Left renal cortex interstitium (tissue), 4 donors: Measurements from ENCODE around the gene DPT. TPM values are rescaled to one million over a fixed set of nuclear protein-coding genes. Genes with fewer than 3 reads are reported as not detected.

Source experiments
- DNase-seq, 4 donors: peaks; one replicate each; pipeline ENCODE4 v3.0.0-alpha.2; 2013; ENCODE audit warnings: low read depth in 4 of 4, low spot score in 2 of 4, missing footprints in 1 of 4
- polyA plus RNA-seq, 4 donors: library from polyadenylated mRNA; unstranded; fragments of 120-200 nt; gene quantifications; one replicate each; pipeline ENCODE4 v1.2.1, GENCODE V29; 2013; ENCODE audit not compliant: insufficient read length in 4 of 4

The DPT gene
- polyA plus RNA-seq, 4 donors: 0.13 to 0.64 TPM; not detected in 2

DNA sequence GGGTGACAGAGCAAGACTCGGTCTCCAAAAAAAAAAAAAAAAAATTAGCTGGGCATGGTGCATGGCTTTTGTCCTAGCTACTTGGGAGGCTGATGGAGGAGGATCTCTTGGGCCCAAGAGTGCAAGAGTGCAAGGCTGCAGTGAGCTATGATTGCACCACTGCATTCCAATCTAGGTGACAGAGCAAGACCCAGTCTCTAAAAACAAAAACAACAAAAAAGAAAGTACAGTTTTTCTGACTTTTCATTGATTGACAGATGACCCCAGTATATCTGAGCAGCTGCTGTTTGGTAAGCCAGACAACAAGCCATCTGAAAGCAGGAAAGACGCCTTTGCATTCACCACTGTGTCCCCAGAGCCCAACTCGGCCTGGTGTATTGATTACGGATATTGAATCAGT, 10.9 kb upstream of the DPT start:
- no peak for DNase-seq

- DNase-seq: no peak
Measured at GRCh38 chr1:168736520-168736919, 7.5 kb upstream of the DPT start.

GRCh38 chr1:168735974-168736373, 7.0 kb upstream of the DPT start:
- no peak for DNase-seq

DNA sequence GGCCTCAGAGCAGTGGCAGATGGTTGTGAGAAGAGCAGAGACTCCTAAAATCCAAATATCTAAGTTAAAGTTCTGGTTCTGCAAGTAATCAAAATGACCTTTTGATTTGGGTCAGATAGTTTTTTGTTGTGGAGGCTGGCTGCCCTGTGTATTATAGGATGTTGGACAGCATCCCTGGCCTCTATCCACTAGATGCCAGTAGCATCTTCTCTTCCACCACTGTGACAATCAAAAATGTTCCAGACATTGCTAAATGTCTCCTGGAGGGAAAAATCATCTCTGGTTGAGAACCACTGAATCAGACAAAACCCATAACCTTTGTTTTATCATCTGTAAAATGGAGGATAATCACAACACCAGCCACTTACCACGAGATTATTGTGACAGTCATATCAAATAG, 5.9 kb upstream of the DPT start:
- DNase-seq: no peak

GRCh38 chr1:168734271-168734670, 5.3 kb upstream of the DPT start:
- no peak for DNase-seq

DNA sequence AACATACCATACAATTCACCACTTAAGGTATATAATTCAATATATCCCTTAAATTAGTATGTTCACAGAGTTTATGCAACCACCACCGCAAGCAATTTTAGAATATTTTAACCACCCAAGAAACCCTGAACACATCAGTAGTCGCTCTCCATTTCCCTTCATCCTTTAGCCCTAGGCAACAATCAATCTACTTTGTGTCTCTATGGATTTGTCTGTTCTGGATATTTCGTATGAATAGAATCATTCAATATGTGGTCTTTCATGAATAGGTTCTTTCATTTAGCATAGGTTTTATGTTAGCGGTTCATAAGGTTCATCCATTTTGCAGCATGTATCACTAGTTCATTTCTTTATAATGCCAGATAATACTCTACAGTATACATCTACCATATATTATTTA, 4.2 kb upstream of the DPT start:
- DNase-seq: no peak

DNA sequence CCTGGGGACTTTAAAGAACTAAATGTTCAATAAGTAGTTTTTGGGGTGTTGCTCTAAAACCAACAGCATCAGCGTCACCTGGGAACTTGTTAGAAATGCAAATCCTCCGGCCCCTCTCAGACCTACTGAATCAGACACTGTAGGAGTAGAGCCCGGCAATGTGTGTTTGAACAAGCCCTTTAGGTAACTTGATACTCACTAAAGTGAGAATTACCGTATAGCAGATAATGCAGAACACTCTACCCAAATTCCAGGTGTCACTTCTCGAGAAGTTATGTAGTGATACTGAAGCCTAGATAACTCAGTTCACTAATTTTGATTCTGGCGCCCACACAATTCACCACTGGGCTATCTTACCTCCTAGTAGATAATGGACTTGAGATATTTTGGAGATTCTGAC, 3.7 kb upstream of the DPT start:
- no peak for DNase-seq

GRCh38 chr1:168731244-168731953, 2.4 kb upstream of the DPT start:
- DNase-seq: no peak

DNA sequence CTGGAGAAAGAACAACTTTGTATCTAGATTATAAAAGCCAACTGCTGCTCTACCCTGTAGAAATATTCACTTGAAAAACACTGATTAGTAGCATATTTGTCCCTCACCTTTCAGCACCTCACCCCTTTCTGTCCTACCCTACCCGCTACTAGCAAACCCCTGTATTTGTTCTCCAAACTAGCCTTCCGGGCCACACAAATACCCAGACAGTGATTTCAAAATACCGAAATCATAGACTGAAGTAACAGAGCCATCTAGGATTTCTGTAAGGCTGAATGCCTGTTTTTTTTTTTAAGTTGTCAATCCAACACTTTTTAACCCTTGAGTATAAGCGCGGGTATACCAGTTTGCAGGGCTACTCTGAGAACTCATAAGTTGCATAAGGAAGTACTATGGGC, 398 bp upstream of the DPT start:
- DNase-seq: no peak

DNA sequence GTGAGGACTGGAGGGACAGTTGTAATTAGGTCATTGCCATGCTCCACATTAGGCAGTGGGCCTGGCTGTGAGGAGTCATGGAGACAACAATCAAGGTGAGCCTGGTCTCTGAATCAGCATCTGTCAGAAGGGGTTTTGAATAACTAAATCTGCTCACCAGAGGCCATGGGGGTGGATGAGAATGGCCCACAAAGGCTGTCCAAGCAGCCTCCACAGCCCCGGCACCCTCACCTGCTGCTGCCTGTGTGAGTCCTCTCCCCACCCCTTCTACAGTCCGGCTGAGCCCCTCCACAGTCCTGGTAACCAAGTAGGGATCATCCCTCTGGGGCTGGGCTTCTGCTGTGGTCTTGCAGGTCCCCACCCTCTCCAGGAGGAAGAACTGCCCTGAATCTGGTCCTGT, 2.3 kb downstream of the DPT start:
- DNase-seq: no peak

DNA sequence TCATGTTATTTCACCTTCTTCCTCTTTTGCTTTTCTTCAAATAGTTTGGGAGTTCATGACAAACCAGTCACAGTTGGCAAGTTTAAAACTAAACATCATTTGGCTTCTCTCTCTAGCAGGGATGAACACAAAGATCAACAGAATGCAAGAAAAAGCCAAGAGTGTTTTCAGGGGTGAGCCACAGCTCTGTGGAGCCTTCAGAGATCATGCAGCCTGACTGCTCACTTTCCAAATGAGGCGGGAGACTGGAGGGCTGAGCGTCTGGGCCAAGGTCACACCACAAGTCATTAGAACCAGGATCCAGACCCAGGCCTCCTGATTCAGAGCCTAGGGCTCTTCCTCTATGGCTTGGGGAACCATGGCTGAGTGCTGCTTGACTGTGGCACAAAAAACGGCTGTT, 2.7 kb downstream of the DPT start:
- no peak for DNase-seq

DNA sequence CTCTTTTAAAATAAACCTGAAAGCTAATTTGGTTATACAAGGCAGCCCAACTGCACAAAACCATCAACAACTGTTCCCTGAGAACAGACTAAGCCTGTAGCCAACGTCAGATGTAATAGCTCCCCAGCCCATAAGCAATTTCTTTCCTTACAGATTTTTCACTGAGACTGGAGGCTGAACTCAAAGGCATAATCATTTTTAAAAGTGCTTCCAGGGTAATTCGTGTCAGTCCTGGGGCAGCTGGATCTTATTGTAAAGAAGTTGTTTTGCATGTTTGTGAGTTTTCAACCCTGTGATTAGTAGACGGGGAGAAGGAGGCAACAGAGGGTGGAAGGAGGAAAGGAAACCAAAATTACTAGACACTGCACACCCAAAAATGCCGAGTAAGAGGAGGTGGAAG, 3.2 kb downstream of the DPT start:
- no peak for DNase-seq

GRCh38 chr1:168725060-168725459, 3.9 kb downstream of the DPT start:
- no peak for DNase-seq

GRCh38 chr1:168723000-168723399, 6.0 kb downstream of the DPT start:
- no peak for DNase-seq

DNA sequence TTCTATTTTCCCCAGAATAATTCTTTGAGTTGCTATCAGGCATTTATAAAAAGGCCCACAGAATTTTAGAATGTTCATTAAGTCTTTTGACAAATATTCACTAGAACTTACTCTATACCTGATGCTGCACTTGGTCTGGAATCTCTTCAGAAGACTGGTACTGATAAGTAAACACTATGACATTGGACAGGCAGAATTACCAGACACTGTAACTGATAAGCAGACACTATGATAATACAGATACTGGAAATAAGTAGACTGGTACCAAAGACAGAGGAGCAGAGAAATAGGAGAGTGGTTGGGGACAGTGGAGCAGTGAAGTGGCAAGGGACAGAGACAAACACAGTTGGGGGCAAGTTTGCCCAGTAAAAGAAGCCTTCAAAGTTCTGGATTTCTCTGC, 8.2 kb downstream of the DPT start:
- no peak for DNase-seq

GRCh38 chr1:168719306-168720111, 9.5 kb downstream of the DPT start:
- no peak for DNase-seq

DNA sequence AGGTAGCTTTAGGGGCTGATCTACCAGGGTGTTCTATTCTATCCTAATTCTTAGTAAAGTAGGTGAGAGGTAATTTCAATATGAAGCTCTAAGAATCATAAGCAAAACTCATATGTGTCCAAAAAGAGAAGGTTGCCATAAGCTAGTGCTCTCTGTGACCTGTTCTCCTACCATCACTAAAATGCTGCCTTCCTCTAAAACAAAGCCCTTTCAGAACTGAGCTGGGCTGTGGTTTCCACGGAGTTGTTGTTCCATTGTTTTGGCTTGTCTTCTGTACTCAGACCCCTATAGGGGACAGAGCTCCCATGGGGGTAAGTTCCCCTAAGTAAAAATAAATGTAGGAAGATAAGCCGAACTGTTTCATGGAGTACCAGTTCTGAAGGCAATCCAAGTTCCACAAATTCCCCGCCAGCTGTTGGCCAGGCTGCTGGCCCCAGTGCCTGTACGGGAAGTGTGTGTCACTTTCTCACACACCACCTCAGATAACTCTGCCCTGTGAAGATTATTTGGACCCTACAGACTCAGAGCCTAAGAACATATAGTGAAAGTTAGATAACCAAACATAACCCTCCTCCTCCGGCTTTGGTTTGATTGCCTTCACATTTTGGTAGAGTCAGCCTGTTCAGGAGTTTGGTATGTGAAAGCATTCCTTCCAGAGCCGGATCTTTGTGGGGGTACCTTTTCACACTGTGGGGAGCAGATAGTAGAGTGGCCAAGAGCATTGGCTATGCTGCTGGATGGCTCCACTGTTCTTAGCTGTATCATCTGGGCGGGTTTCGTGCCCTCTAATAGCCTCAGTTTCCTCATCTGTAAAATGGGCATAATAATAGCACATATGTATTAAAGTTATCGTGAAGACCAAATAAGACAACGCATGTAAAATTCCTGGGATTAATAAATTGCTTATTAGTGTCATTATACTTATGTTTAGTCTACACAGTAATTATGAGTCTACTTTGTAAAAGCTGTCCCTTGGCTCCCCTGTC, 10.8 kb downstream of the DPT start:
- DNase-seq: no peak

GRCh38 chr1:168714012-168714411, 15.0 kb downstream of the DPT start:
- no peak for DNase-seq

- DNase-seq: no peak
Measured at GRCh38 chr1:168709405-168710363, 19.3 kb downstream of the DPT start.
